Endodermal cell (in vitro differentiated cells): ENCODE measurements around the gene IGIP. TPM values are rescaled to one million over a fixed set of nuclear protein-coding genes. Genes with fewer than 3 reads are reported as not detected.

Source experiments
- DNase-seq: peaks from one replicate; pipeline ENCODE4 v3.0.0-alpha.2; 2017
- H3K27ac ChIP-seq: 2 replicates; pipeline ENCODE4 v1.5.1; 2013; ENCODE audit warnings: mild to moderate bottlenecking, low read depth, low read length, moderate library complexity
- H3K27me3 ChIP-seq: 2 replicates; pipeline ENCODE4 v1.6.1; 2013; ENCODE audit warnings: mild to moderate bottlenecking, low read length, moderate library complexity; ENCODE audit not compliant: insufficient read depth, control insufficient read depth, poor library complexity, severe bottlenecking
- H3K36me3 ChIP-seq: 2 replicates; pipeline ENCODE4 v1.7.0; 2013; ENCODE audit warnings: mild to moderate bottlenecking, low read length, moderate library complexity; ENCODE audit not compliant: control insufficient read depth, insufficient read depth
- H3K4me1 ChIP-seq: one replicate; pipeline ENCODE4 v1.7.0; 2013; ENCODE audit warnings: low read length; ENCODE audit not compliant: control insufficient read depth, insufficient read depth
- H3K4me3 ChIP-seq: 2 replicates; pipeline ENCODE4 v1.5.1; 2013; ENCODE audit warnings: mild to moderate bottlenecking, low read length, moderate library complexity
- H3K9ac ChIP-seq: 2 replicates; pipeline ENCODE4 v1.6.1; 2013; ENCODE audit warnings: mild to moderate bottlenecking, low read length, moderate library complexity; ENCODE audit not compliant: poor library complexity, severe bottlenecking; ENCODE audit errors: extremely low read depth
- H3K9me3 ChIP-seq: 2 replicates; pipeline ENCODE4 v1.6.1; 2013; ENCODE audit warnings: mild to moderate bottlenecking, low read length, moderate library complexity; ENCODE audit not compliant: control insufficient read depth
- H3K27ac Mint-ChIP-seq: 2 replicates; pipeline ENCODE4 v1.8.0; 2020; ENCODE audit warnings: mixed read lengths
- H3K27me3 Mint-ChIP-seq: 2 replicates; pipeline ENCODE4 v1.8.0; 2021; ENCODE audit warnings: mild to moderate bottlenecking, mixed read lengths; ENCODE audit not compliant: insufficient read depth
- H3K36me3 Mint-ChIP-seq: 2 replicates; pipeline ENCODE4 v1.8.0; 2020; ENCODE audit warnings: low read depth, mixed read lengths
- H3K4me1 Mint-ChIP-seq: 2 replicates; pipeline ENCODE4 v1.8.0; 2020; ENCODE audit warnings: mixed read lengths
- H3K4me3 Mint-ChIP-seq: 2 replicates; pipeline ENCODE4 v1.8.0; 2020; ENCODE audit warnings: mild to moderate bottlenecking, moderate library complexity, mixed read lengths
- H3K9me3 Mint-ChIP-seq: 2 replicates; pipeline ENCODE4 v1.8.0; 2020; ENCODE audit warnings: mild to moderate bottlenecking, mixed read lengths
- WGBS, 2 experiments: methylation state at CpG; one replicate each; pipeline versions ENCODE4 v1.1.5 to v1.1.7; 2013; ENCODE audit warnings: missing lambda C conversion rate in 2 of 2, mixed read lengths in 1 of 2; ENCODE audit not compliant: insufficient coverage in 1 of 2, insufficient read length in 1 of 2; 5-methylcytosine and 5-hydroxymethylcytosine counted together
- total RNA-seq, 2 donors: library from RNA; stranded (reverse); fragmentation: NEBNext Ultra II Directional in 1 of 2; extraction: Animal tissue kit (Norgen Biotek cat#: 25700) in 1 of 2; gene quantifications; 2 replicates in 1 of 2; 3 replicates in 1 of 2; pipeline ENCODE4 v1.2.1, GENCODE V29; 2021
- TF ChIP-seq, protein P1 (sequence below): fragments of 200-600 bp; sonication (generic); conservative IDR thresholded peaks from 2 replicates; pipeline ENCODE4 v1.5.0; 2021; ENCODE audit warnings: antibody characterized with exemption, mild to moderate bottlenecking

Gene IGIP
- total RNA-seq, 2 donors from 2014 or later: 2.0 to 2.5 TPM

DNA sequence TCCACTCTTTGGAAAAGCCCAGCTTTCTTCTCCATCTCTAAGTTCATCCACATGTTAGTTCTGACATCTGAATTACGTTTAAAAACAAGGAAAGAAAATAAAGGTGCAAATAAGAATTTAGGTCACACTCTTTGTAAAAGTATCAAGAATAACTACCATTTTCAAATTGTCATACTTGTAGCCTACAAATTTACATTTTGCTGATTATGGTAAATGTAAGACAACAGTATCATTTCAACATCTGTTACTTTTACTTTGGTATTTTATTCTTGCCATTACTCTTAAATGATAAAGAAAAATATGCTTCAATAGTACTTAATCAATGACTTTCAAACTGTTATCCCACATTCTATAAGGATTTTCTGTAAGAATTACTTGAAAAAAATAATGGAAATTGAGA, 21.6 kb upstream of the IGIP start:
- Mint-ChIP-seq H3K27me3 (peaks cover 71% of the 10 kb centered on the region), H3K27ac (no peak overlapping the region), H3K9me3 (no peaks in the 10 kb centered on the region), H3K36me3 (no peaks in the 10 kb centered on the region), H3K4me3 (no peak overlapping the region), H3K4me1 (peaks cover 22% of the 10 kb centered on the region)
- TF ChIP-seq, protein P1, sequence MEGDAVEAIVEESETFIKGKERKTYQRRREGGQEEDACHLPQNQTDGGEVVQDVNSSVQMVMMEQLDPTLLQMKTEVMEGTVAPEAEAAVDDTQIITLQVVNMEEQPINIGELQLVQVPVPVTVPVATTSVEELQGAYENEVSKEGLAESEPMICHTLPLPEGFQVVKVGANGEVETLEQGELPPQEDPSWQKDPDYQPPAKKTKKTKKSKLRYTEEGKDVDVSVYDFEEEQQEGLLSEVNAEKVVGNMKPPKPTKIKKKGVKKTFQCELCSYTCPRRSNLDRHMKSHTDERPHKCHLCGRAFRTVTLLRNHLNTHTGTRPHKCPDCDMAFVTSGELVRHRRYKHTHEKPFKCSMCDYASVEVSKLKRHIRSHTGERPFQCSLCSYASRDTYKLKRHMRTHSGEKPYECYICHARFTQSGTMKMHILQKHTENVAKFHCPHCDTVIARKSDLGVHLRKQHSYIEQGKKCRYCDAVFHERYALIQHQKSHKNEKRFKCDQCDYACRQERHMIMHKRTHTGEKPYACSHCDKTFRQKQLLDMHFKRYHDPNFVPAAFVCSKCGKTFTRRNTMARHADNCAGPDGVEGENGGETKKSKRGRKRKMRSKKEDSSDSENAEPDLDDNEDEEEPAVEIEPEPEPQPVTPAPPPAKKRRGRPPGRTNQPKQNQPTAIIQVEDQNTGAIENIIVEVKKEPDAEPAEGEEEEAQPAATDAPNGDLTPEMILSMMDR: no peak
- no peak overlapping the region for H3K27ac ChIP-seq
- H3K4me3 ChIP-seq: no peak overlapping the region
- WGBS, 2 experiments: 0 to 60% methylated on average over 1 of the region's 1 CpG
- DNase-seq: no peak
- H3K9ac ChIP-seq: no peak overlapping the region
- peaks cover 5% of the 10 kb centered on the region for H3K4me1 ChIP-seq
- peaks cover 79% of the 10 kb centered on the region for H3K27me3 ChIP-seq
- H3K9me3 ChIP-seq: no peaks in the 10 kb centered on the region
- H3K36me3 ChIP-seq: no peaks in the 10 kb centered on the region

DNA sequence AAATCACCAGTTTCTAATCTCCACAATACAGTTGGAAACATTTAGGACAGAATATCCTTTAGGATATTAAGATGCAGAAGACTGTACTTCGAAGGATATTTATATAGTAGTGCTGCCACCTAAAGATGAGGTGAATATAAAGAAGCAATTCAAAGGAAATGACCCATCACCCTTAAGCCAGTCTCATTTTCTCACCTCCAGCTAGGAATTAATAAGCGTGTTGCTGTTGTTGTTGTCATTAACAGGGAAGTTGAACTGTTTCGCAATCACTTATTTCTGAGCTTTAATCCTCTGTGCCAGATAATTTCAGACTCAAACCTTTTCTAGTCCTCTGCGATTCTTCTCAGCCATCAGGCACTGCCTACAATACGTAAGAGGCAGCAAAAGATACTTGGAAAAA, 19.6 kb upstream of the IGIP start:
- H3K27me3 ChIP-seq: peaks cover 86% of the 10 kb centered on the region
- Mint-ChIP-seq H3K4me3 (no peak overlapping the region), H3K27me3 (peaks cover 76% of the 10 kb centered on the region), H3K9me3 (no peaks in the 10 kb centered on the region), H3K27ac (no peak overlapping the region), H3K4me1 (peaks cover 31% of the 10 kb centered on the region), H3K36me3 (no peaks in the 10 kb centered on the region)
- no peak overlapping the region for H3K9ac ChIP-seq
- no peak overlapping the region for H3K27ac ChIP-seq
- H3K4me1 ChIP-seq: peaks cover 5% of the 10 kb centered on the region
- no peaks in the 10 kb centered on the region for H3K36me3 ChIP-seq
- DNase-seq: no peak
- no peak overlapping the region for H3K4me3 ChIP-seq
- H3K9me3 ChIP-seq: no peaks in the 10 kb centered on the region
- WGBS, 2 experiments: 62 to 66% methylated on average over 3 to 5 of the region's 5 CpGs
- TF ChIP-seq, protein P1: no peak

DNA sequence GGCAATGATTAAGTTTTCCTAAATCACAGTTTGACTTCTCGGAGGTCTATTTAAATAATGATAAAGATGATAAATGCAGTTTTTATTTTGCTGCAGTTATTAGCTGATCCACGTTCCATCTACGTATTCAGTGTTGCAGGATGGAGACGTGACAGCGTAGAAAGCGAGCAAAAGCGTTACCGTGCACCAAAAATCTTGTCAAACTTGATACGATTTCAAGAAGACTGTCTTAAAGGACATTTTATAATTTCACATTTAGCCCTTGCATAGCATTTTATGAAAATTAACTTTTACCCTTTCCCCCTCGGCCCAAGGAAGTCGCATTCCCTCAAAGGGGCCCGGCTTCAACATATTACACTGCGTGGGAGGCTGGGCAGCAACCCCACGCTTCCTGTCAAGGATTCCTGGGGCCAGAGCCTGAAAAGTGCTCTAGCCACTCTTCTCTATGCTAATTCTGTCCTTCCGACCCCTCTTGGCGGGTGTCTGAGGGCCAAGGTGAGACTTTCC, 18.9 kb upstream of the IGIP start:
- H3K27me3 ChIP-seq: peaks cover 86% of the 10 kb centered on the region
- Mint-ChIP-seq H3K27ac (peak overlapping the region; percentile 91), H3K4me3 (peak overlapping the region; percentile 80), H3K36me3 (no peaks in the 10 kb centered on the region), H3K27me3 (peaks cover 80% of the 10 kb centered on the region), H3K9me3 (no peaks in the 10 kb centered on the region), H3K4me1 (peaks cover 36% of the 10 kb centered on the region)
- peak overlapping the region; percentile 83 for H3K4me3 ChIP-seq
- H3K9me3 ChIP-seq: no peaks in the 10 kb centered on the region
- H3K9ac ChIP-seq: peak overlapping the region; percentile 52
- no peak overlapping the region for H3K27ac ChIP-seq
- WGBS, 2 experiments: 27 to 33% methylated on average over 12 to 16 of the region's 16 CpGs
- DNase-seq: no peak
- TF ChIP-seq, protein P1: no peak
- H3K4me1 ChIP-seq: peaks cover 5% of the 10 kb centered on the region
- H3K36me3 ChIP-seq: no peaks in the 10 kb centered on the region
